HG03103 (cell line): ENCODE data around the gene AMIGO2.
"Not testable (repeated sequence)": the region's sequence is repeated elsewhere in the genome, so short reads cannot be mapped to it uniquely, and the experiment has no call there.

Experiments
- ATAC-seq: cut with Tn5 transposase; IDR thresholded peaks from one replicate; pipeline ENCODE4 v1.9.1; 2021; ENCODE audit warnings: low read depth; ENCODE audit not compliant: unreplicated experiment

AMIGO2 gene

DNA sequence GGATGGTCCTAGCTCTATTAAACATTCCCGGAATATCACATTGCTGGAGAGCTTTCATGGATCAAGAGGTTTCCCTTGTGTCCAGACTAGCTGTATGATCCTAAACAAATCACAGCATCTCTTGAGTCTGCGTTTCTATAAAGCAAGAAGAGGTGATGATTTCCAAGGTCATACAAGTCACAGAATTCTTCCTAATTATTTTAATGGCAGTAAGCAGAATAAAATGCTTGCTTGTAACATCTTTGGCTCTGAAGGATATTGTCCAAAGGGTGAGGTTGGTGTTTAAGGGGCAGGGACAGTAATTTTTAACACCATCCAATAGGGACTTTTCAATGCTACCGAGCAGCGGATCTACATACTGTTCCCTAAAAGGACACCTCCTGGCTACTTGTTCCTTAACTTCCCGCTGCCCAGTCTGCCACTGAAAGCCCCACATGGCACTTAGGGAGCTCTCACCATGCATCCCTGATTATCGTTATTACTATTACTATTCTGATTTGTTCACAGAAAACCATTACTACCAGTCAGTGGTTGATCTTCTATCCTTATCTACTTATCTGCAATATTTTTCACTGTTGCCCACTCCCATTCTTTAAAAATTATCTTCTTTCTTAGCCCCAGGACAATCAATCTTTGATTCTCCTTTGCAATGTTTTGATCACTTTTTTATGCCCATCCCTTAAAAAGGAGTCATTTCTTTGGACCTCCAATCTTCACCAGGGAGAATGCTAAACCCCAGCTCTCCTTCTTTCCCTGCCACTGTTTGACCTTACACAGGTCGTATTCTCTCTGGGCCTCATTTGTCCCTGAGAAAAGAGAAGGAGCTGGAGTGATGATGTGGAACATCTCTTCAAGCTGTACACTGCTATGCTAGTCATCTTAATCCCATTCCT, 4.3 kb downstream of the AMIGO2 start:
- no peak for ATAC-seq

DNA sequence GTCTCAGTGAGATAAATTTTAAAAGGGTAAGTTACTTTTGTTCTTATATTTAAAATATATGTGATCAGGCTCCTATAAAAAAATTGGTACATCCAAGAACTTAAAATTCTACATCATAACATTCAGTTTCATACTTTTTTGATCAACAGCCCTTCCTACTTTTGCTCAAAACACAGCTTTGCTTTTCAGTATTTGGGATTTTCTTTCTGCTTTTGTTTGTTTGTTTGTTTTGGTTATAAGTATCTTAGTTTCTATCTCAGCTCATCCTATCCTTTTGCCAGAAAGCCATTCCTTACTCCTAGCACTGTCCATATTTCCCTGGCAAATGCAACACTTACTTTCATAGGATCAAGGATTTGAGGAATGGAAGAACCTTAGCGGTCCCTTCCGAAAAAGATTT, 5.0 kb downstream of the AMIGO2 start:
- no peak for ATAC-seq

DNA sequence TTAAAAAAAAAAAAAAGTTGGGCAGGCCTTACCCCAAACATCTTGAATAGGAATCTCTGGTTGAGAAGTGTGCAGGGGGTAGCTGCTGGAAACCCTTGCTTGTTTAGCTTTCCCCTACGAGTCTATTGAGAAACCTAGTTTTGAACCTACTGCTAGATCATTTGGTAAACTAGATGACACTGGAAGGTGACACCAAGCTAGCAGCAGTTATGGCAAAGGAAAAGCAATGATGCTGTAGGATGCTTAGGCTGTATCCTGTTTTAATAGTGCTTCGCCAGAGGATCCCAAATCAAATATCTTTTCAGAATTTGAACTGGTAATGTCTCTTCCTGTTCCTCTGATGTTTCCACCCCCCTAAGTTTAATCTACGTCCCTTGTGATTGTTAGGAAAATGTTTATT, 5.8 kb downstream of the AMIGO2 start:
- no peak for ATAC-seq

DNA sequence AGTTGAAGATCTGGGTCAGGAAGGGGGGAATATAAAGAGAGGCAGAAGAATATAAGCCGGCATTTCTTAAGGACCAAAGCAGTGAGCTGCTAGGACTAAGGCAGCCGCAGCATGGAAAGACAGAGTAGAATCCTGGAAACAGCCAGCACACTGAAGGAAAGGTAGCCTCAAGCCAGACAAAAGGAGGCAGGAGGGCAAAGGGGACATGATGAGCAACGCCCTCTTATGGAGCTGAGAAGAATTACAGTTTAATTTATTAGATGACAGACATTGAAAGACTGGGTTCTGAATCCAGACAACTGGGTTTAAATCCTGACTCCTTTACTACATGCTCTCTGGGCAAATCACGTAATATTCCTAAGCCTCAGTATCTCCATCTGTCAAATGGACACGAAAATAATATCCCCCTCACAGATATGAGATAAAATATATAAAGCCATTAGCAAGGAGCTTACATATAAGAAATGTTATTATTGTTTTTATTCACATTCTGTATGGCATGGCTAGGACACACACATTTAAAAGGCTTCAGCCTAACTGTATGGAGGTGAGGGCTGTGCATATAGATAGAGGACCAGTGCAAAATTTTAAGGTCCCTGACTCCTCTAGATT, 8.4 kb downstream of the AMIGO2 start:
- ATAC-seq: no peak

DNA sequence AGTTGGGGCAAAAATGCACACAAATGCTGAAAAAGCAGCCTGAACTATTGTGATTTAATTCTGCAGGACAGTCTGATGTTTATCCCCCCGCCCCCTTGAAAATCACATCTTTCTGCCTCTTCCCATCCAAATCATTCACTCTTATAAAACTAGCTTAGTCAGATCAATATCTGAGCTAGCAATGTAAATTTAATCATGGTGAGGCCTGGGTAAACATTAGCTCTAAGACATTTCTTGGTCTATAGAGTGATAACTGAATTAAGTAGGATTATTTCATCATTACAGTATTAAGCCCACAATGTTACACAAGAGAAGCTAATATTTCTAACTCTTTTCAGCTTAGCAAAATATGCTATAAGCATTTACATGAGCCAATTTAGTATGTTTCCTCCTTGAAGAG, 9.4 kb downstream of the AMIGO2 start:
- no peak for ATAC-seq

DNA sequence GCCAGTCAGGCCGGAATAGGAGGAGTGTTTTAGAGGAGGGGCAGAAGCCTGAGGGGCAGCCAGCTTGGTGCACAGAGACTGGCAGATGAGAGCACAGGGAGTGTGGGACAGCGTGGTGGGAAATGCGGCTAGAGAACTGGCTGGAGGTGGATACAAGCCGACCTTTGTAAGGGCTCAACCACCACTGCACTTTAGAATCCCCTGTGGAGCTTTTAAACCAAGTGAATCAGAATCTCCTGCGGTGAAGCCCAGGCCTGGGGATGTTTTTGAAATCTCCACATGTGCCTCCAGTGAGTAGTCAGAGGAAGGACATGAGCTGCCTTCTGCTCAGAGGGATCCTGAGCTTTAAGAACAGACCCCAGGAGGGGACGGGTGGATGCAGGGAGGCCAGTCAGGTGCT, 11.2 kb downstream of the AMIGO2 start:
- no peak for ATAC-seq

DNA sequence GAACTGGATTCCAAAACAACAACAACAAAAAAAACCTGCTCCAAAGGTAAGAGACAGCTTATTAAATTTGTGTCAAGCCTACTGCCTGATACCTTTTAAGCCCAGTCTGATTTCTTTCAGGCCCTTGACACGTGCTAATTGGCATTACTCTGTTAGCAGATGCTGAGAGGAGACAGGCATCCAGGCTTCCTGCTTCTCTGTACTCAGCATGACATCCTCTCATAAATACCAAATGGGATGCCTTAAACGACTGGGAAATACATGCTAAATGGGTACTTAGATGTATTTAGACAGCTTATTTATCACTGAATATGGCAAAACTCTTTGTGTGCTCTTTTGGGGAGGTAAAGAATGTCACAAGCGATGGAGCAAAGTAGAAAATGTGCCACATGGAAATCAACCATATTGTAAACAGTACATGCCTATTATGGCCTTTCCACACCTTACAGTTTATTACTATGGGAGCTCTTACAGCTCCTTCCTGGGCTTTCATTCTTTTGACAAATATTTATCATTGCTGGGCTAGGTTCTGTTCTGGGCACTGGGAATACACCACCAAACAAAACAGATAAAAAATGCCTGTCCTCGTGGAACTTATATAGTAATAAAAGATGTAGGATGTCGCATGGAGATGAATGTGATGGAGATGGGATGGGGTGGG, 11.9 kb downstream of the AMIGO2 start:
- ATAC-seq: no peak

DNA sequence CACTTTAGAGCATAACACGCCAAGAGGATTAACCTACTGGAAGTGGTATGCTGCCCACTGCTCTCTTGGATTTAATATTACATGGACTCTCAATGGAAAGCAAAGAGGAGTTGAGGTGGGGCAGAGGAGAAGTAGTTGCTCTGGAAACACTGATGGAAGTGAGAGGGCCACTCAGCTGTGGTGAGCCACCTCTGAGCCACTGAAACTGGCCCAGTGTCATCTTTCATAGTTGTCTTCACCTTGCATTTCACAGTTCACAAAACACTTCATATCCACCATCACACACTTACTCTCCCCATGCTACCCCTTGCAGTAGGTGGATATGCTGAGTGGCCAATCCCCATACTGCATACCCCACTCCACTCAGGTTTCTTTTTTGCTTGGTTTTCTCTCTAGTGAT, 12.6 kb downstream of the AMIGO2 start:
- no peak for ATAC-seq

DNA sequence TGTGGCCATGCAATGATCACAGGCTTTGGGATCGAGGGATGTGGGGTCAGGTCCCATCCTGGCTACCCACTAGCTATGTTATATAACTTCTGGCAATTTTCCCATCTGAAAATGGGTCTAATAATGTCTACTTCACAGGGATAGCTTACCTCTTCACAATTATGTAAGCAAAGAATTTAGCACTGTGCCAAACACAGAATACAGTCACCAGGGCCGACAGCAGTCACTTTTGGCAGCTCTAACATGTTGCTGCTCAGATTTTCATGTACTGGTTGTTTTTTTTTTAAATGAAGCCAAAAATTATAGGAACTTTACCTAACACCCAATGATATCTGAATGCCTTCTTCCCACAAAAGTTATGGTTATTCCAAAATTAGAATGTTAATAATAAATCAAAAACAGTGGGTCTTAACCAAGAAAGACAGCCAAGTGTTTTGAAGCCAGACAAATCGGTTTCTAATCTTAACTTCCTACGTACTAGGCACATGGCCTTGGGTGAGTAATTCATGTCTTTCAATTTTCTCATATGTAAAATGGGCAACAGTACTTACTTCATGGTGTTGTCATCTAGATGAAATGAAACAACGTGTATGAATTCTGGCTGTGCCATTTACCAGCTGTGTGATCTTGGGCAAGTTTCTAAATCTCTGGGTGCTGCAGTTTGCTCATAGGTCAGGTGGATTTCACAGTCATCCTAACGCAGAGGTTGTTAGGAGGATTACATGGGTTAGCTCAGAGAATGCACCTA, 13.3 kb downstream of the AMIGO2 start:
- no peak for ATAC-seq

DNA sequence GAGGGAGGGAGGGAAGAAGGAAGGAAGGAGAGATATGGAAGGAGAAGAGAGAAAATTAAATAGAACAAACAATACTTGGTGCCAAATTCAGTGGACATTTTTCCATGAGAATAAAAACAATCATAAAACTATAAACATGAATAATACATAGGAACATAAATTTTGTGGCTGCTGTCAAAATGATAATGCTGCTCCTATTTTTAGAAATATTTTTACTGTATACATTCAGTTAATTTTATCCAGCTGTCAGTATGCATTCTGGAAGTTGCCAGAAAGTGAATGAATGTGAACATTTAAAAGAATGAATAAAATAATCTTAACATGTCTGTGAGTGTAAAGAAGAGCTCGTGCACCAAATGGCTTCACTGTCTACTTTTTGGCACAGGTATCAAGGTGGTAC, 14.2 kb downstream of the AMIGO2 start:
- ATAC-seq: no peak

DNA sequence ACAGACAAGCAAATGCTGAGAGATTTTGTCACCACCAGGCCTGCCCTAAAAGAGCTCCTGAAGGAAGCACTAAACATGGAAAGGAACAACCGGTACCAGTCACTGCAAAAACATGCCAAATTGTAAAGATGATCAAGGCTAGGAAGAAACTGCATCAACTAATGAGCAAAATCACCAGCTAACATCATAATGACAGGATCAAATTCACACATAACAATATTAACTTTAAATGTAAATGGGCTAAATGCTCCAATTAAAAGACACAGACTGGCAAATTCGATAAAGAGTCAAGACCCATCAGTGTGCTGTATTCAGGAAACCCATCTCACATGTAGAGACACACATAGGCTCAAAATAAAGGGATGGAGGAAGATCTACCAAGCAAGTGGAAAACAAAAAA, 21.1 kb downstream of the AMIGO2 start:
- ATAC-seq: not testable (repeated sequence)

DNA sequence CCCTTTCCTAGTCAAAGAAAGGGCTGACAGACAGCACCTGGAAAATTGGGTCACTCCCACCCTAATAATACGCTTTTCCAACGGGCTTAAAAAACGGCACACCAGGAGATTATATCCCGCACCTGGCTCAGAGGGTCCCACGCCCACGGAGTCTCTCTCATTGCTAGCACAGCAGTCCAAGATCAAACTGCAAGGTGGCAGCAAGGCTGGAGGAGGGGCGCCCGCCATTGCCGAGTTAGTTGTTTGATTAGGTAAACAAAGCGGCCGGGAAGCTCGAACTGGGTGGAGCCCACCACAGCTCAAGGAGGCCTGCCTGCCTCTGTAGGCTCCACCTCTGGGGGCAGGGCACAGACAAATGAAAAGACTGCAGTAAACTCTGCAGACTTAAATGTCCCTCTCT, 22.8 kb downstream of the AMIGO2 start:
- not testable (repeated sequence) for ATAC-seq

DNA sequence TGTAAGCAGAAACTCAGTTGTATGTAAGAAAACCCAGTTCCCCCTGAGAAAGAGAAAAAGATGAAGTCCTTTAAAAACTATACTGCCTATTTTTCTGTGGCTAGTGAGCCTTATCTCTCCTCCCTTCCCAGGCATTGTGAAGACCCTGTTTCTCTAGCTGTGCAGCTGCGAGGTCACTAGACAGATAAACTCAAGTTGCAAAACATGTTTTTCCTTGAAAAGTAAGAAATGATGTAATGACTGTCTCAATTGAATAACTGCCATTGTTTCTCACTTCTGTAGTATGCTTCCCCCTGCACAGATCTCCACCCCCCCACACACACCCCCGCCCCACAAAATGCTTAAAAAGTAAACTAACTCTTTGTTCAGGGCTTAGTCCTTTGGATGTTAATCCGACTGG, 23.9 kb downstream of the AMIGO2 start:
- ATAC-seq: not testable (repeated sequence)

DNA sequence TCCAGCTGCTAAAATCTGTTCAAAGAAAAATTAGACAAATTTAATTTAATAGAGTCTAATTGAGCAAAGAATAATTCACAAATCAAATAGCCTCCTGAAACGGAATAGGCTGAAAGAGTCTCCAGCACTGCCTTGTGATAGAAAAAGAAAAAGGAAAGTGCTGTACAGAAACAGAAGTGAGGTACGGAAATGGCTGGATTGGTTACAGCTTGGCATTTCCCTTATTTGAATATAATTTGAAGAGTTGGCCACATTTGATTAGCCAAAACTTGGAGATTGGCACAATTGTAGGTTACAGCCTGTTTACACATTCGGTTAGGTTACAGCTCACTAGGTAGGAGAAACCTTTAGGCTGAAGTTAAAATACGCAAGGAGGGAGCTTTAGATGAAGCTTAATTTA, 25.1 kb downstream of the AMIGO2 start:
- no peak for ATAC-seq

DNA sequence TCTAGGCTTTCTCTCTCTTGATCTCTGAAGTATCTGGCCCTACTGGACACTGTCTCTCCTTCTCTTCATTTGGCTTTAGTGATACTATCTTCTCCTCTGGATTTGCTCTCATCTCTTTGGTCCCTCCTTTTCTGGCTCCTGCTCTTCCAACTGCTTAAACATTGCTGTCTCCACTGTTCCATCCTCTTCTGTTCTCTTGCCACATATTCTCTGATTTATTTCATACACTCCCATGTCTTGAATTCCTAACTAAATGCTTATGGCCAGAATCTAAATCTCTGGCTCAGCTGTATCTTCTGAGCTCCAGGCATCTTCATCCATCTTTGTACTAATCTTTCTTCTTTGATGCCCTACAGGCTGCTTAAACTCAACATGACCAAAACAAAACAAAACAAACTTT, 25.8 kb downstream of the AMIGO2 start:
- ATAC-seq: no peak

DNA sequence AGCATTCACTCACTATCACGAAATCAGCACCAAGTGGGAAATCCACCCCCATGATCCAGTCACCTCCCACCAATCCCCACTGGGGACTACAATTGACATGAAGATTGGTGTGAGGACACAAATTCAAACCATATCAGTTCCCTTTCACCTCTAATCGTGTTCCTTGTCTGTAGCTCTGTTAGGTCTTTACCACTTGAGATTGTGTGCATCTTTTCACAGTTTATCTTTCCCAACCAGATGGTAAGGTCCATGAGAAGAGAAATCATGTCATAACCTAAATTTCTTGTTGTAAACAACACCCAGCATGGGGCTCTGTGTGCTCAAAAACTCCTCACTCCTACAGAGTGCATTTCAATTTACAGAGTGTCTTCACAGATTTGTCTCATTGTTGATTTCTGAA, 27.5 kb downstream of the AMIGO2 start:
- no peak for ATAC-seq

DNA sequence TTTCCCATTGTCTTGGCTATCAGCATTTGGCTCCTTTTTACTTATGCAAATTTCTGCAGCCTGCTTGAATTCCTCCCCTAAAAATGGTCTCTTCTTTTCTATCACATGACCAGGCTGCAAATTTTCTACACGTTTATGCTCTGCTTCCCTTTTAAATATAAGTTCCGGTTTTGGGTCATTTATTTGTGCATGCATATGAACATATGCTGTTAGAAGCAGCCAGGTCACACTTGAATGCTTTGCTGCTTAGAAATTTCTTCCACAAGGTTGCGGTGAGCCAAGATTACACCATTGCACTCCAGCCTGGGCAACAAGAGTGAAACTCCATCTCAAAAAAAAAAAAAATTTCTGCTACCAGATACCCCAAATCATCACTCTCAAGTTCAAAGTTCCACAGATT, 28.5 kb downstream of the AMIGO2 start:
- not testable (repeated sequence) for ATAC-seq

DNA sequence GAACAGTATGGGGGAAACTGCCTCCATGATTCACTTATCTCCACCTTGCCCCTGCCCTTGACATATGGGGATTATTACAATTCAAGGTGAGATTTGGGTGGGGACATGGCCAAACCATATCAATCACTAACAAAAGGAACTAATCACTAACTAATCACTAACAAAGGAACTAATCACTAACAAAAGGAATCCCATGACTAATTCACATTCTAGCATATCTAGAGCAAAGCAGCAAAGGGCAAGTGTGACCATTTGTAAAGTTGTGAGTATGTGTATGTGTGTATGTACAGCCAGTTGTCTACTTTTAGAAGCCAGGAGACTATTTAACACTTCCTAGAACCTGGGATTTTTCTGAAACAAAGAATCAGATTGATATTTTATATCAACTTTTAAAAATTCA, 31.2 kb downstream of the AMIGO2 start:
- ATAC-seq: no peak

DNA sequence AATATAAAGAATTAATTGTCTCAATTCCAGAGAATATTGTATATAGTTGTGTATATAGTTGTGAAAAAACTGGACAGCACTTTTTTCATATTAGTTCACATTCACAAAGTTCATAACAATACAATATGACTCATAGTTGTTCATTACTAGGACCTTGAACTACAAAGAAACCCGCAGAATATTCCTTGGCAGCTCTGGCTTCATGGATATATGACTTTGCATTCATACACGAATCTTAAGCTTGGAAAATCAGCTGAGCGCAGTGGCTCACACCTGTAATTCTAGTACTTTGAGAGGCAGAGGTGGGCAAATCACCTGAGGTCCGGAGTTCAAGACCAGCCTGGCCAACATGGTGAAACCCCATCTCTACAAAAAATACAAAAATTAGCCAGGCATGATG, 38.4 kb downstream of the AMIGO2 start:
- ATAC-seq: no peak

DNA sequence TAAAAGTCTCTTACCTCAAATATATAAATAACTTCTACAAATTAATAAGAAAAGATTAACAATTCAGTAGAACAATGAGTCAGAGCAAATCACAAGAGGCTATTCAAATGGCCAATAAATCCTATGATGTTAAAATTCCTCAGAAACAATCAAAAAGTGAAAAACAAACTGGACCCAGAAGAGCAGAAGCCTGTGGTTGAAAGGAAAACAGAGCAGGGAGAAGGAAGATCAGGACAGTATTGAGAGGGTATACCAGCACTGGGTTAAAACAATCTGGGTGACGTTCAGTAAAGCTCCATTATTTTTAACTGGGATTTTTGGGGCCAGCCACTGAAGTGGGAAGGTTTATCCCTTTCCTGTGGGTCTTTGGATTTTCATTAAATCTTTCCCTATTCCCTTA, 40.0 kb downstream of the AMIGO2 start:
- no peak for ATAC-seq

DNA sequence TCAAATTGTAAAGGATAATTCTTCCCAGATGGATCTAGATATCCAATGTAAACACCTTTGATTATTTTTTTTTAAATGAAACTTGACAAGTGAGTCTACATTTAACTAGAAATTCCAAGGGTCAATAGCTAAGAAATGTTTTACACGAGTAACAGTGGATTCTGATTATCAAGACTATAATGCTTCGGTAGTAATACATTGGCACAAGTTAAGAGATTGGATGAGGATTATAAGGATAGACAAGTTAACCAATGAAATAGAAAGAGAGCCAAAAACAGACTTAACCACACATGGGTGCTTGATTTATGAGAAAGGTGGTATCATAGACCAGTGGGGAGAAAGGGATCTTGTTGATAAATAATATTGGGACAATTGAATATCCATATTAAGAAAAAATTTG, 40.7 kb downstream of the AMIGO2 start:
- no peak for ATAC-seq
